ENCODE results near the gene SYNDIG1. TPM values are rescaled to one million over a fixed set of nuclear protein-coding genes. Genes with fewer than 3 reads are reported as not detected.

Gene SYNDIG1
- polyA plus RNA-seq, 1 of the 3 experiments (the other 2 are of a cell fraction): not detected

DNA sequence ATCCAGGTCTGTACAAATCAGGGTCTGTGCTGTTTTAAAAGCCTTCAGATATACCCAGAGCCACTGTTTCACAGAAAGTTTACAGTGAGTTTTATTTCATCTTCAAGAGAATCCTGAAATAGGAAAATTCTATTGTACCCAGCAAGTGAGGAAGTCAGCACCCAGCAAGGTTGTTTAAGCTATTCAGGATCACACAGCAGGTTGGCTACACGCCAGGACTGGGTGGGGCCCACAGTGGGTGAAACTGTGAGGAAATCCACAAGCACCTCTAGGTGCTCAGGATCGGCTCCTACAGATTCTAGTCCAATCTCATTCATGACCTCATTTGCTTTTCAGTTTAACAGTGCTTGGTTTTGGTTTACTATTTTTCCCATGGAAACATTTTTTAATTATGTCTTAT is 128.9 kb downstream of the SYNDIG1 start:
- 28% methylated on average over 2 of the region's 2 CpGs for whole genome bisulfite sequencing (ENCODE audit: low lambda C conversion rate)
- Histone ChIP-seq H3K4me2 (no peak overlapping the region), H3K27ac (ENCODE audit: low read depth in 2 of 2, low read length in 1 of 2) (no peak overlapping the region), H3K9me3 (no peaks in the 10 kb centered on the region), H3K27me3 (ENCODE audit: insufficient read depth) (no peaks in the 10 kb centered on the region), H4K20me1 (ENCODE audit: insufficient read depth) (no peaks in the 10 kb centered on the region), H3K9me2 (no peaks in the 10 kb centered on the region), H3K4me3 (ENCODE audit: low read depth in 2 of 2, low read length in 1 of 2) (no peak overlapping the region), H3K9ac (no peak overlapping the region), H3F3A (replicated peaks; ENCODE audit: insufficient read depth) (no peaks in the 10 kb centered on the region), H3K4me1 (ENCODE audit: control insufficient read depth in 1 of 2, insufficient read depth in 2 of 2, low read depth in 1 of 2, low read length in 1 of 2) (no peaks in the 10 kb centered on the region), H2AFZ (ENCODE audit: low read depth) (no peak overlapping the region), H3K79me2 (ENCODE audit: insufficient read depth) (no peaks in the 10 kb centered on the region), H3K36me3 (replicated peaks in 1 of 2; ENCODE audit: control insufficient read depth in 1 of 2, insufficient read depth in 2 of 2, low read length in 1 of 2) (no peaks in the 10 kb centered on the region)
- TF ChIP-seq USF1 (IDR thresholded peaks at IDR 0.05; ENCODE audit: borderline replicate concordance, low read depth) (no peak), SIN3A (IDR thresholded peaks at IDR 0.05; ENCODE audit: borderline replicate concordance, low read depth, low read length) (no peak), RAD21 (IDR thresholded peaks at IDR 0.05; ENCODE audit: low read length) (no peak)
- CTCF ChIA-PET: interaction anchor here (1.1 kb wide), 1 partner anchor 661 kb away, joined by 3 read pairs; no protein-coding TSS in a partner anchor
- POLR2A ChIA-PET: no interaction called here
- DNase-seq: no peak

GRCh38 chr20:24598996-24599395 is 129.6 kb downstream of the SYNDIG1 start:
- no peak overlapping the region for H3K4me3 ChIP-seq (ENCODE audit: low read depth in 2 of 2, low read length in 1 of 2)
- TF ChIP-seq RXRA (IDR thresholded peaks at IDR 0.05; ENCODE audit: borderline replicate concordance, low read depth) (no peak), ELF1 (IDR thresholded peaks at IDR 0.05) (no peak), TAF1 (IDR thresholded peaks at IDR 0.05; ENCODE audit: borderline replicate concordance, low read depth, low read length) (no peak), NFIC (IDR thresholded peaks at IDR 0.05; ENCODE audit: borderline replicate concordance) (no peak), RAD21 (IDR thresholded peaks at IDR 0.05; ENCODE audit: low read length) (no peak), RCOR1 (IDR thresholded peaks at IDR 0.05; ENCODE audit: low read length) (no peak), FOSL2 (IDR thresholded peaks at IDR 0.05; ENCODE audit: borderline replicate concordance, low read depth) (no peak), USF1 (IDR thresholded peaks at IDR 0.05; ENCODE audit: borderline replicate concordance, low read depth) (no peak), EZH2phosphoT487 (IDR thresholded peaks at IDR 0.05; ENCODE audit: borderline replicate concordance, low read depth) (no peak), TEAD4 (IDR thresholded peaks at IDR 0.05; ENCODE audit: borderline replicate concordance, insufficient read depth) (no peak), SIN3A (IDR thresholded peaks at IDR 0.05; ENCODE audit: borderline replicate concordance, low read depth, low read length) (no peak)
- TF ChIP-seq, protein P1, sequence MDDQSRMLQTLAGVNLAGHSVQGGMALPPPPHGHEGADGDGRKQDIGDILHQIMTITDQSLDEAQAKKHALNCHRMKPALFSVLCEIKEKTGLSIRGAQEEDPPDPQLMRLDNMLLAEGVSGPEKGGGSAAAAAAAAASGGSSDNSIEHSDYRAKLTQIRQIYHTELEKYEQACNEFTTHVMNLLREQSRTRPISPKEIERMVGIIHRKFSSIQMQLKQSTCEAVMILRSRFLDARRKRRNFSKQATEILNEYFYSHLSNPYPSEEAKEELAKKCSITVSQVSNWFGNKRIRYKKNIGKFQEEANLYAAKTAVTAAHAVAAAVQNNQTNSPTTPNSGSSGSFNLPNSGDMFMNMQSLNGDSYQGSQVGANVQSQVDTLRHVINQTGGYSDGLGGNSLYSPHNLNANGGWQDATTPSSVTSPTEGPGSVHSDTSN (IDR thresholded peaks at IDR 0.05): no peak
- TF ChIP-seq, protein P2, sequence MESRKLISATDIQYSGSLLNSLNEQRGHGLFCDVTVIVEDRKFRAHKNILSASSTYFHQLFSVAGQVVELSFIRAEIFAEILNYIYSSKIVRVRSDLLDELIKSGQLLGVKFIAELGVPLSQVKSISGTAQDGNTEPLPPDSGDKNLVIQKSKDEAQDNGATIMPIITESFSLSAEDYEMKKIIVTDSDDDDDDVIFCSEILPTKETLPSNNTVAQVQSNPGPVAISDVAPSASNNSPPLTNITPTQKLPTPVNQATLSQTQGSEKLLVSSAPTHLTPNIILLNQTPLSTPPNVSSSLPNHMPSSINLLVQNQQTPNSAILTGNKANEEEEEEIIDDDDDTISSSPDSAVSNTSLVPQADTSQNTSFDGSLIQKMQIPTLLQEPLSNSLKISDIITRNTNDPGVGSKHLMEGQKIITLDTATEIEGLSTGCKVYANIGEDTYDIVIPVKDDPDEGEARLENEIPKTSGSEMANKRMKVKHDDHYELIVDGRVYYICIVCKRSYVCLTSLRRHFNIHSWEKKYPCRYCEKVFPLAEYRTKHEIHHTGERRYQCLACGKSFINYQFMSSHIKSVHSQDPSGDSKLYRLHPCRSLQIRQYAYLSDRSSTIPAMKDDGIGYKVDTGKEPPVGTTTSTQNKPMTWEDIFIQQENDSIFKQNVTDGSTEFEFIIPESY (IDR thresholded peaks at IDR 0.05; ENCODE audit: borderline replicate concordance, low read depth): no peak
- no peaks in the 10 kb centered on the region for H3F3A ChIP-seq (replicated peaks; ENCODE audit: insufficient read depth)
- CTCF ChIA-PET: no interaction called here
- H3K4me1 ChIP-seq (ENCODE audit: control insufficient read depth in 1 of 2, insufficient read depth in 2 of 2, low read depth in 1 of 2, low read length in 1 of 2): no peaks in the 10 kb centered on the region
- DNase-seq: no peak
- no peak overlapping the region for H3K4me2 ChIP-seq
- H3K36me3 ChIP-seq (replicated peaks in 1 of 2; ENCODE audit: control insufficient read depth in 1 of 2, insufficient read depth in 2 of 2, low read length in 1 of 2): no peaks in the 10 kb centered on the region
- no peaks in the 10 kb centered on the region for H3K79me2 ChIP-seq (ENCODE audit: insufficient read depth)
- H3K27ac ChIP-seq (ENCODE audit: low read depth in 2 of 2, low read length in 1 of 2): no peak overlapping the region
- H3K9me2 ChIP-seq: no peaks in the 10 kb centered on the region
- no peak overlapping the region for H3K9ac ChIP-seq
- H4K20me1 ChIP-seq (ENCODE audit: insufficient read depth): no peaks in the 10 kb centered on the region
- POLR2A ChIA-PET: no interaction called here
- no peaks in the 10 kb centered on the region for H3K9me3 ChIP-seq
- no peaks in the 10 kb centered on the region for H3K27me3 ChIP-seq (ENCODE audit: insufficient read depth)
- H2AFZ ChIP-seq (ENCODE audit: low read depth): no peak overlapping the region

Data from SK-N-SH (cell line).